ENCODE measurements around the gene BCL11B.

DNA sequence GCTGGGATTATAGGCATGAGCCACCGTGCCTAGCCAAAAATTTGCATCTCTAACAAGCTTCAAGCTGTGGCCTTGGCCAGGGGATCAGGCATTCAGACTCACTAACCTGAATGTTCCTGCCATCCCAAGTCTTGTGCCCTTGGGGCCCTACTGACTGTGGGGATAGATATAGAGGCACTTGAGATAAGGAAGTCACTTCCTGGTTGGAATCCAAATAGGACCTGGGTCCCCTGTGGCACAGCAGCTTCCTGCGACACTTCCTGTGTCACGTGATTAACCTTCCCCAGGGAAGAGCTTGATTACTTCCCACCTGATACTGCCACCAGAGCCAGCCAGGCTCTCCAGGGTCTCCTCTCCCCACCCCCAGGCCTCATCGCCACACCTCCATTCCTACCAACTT, 128.2 kb downstream of the BCL11B start:
- no peak for TF ChIP-seq CTCF (IDR thresholded peaks at IDR 0.05; ENCODE audit: low read length)
- no peak for TF ChIP-seq EZH2 (IDR thresholded peaks at IDR 0.05; ENCODE audit: borderline replicate concordance, low read length)
